Measurements from ENCODE around the gene MYL11. TPM values are rescaled to one million over a fixed set of nuclear protein-coding genes. Genes with fewer than 3 reads are reported as not detected.
"Not testable (repeated sequence)": the region's sequence is repeated elsewhere in the genome, so short reads cannot be mapped to it uniquely, and the experiment has no call there.

The MYL11 gene
- polyA plus RNA-seq, 4 donors, result 0.51 to 1.6 (median 0.62) TPM

GRCh38 chr16:30394592-30395154 lies 20.1 kb downstream of the MYL11 start:
- no peak for DNase-seq (ENCODE audit: low read depth in 4 of 4, low spot score in 2 of 4)

- DNase-seq (ENCODE audit: low read depth in 4 of 4, low spot score in 2 of 4), result peak; percentile 74 to 88 (median 80)
These were observed 20.8 kb downstream of the MYL11 start, which contains the start of gene ZNF48 for GRCh38 chr16:30395155-30395991. Gene ZNF48, plus strand, starts transcription at chr16:30395420. Its CDS starts 375 bp downstream, at chr16:30395795.

GRCh38 chr16:30395992-30396585 lies 21.5 kb downstream of the MYL11 start:
- no peak for DNase-seq (ENCODE audit: low read depth in 4 of 4, low spot score in 2 of 4)

- DNase-seq (ENCODE audit: low read depth in 4 of 4, low spot score in 2 of 4), result not testable (repeated sequence)
These were observed 22.0 kb downstream of the MYL11 start for GRCh38 chr16:30396627-30397026.

GRCh38 chr16:30397056-30397455 lies 22.5 kb downstream of the MYL11 start:
- DNase-seq (ENCODE audit: low read depth in 4 of 4, low spot score in 2 of 4), result no peak

GRCh38 chr16:30397776-30398660 lies 23.4 kb downstream of the MYL11 start:
- DNase-seq (ENCODE audit: low read depth in 4 of 4, low spot score in 2 of 4), result no peak

GRCh38 chr16:30398661-30399434 lies 24.2 kb downstream of the MYL11 start:
- DNase-seq (ENCODE audit: low read depth in 4 of 4, low spot score in 2 of 4), result no peak

GRCh38 chr16:30399435-30400186 lies 25.0 kb downstream of the MYL11 start:
- no peak for DNase-seq (ENCODE audit: low read depth in 4 of 4, low spot score in 2 of 4)

- DNase-seq (ENCODE audit: low read depth in 4 of 4, low spot score in 2 of 4), result no peak
These were observed 27.3 kb downstream of the MYL11 start for GRCh38 chr16:30401768-30402425.

GRCh38 chr16:30406795-30407101 lies 32.1 kb downstream of the MYL11 start:
- no peak for DNase-seq (ENCODE audit: low read depth in 4 of 4, low spot score in 2 of 4)

- DNase-seq (ENCODE audit: low read depth in 4 of 4, low spot score in 2 of 4), result peak in 2 of 4 donors; percentile 84 to 87
These were observed 32.7 kb downstream of the MYL11 start, which contains the start of gene ZNF771 for GRCh38 chr16:30407102-30407803. Gene ZNF771, plus strand, starts transcription at chr16:30407606. Its CDS starts 448 bp downstream, at chr16:30408054.

GRCh38 chr16:30407804-30408534 lies 33.4 kb downstream of the MYL11 start:
- DNase-seq (ENCODE audit: low read depth in 4 of 4, low spot score in 2 of 4), result no peak

GRCh38 chr16:30409125-30410060 lies 34.8 kb downstream of the MYL11 start:
- DNase-seq (ENCODE audit: low read depth in 4 of 4, low spot score in 2 of 4), result peak in 1 of 4 donors; percentile 89

- DNase-seq (ENCODE audit: low read depth in 4 of 4, low spot score in 2 of 4), result no peak
These were observed 38.7 kb downstream of the MYL11 start for GRCh38 chr16:30413112-30413806.

- no peak for DNase-seq (ENCODE audit: low read depth in 4 of 4, low spot score in 2 of 4)
These were observed 39.6 kb downstream of the MYL11 start for GRCh38 chr16:30414159-30414558.
